ENCODE results near the gene IL17RD.

The IL17RD gene

GRCh38 chr3:57164657-57165573 lies at the start of gene IL17RD:
IL17RD (minus strand) TSS chr3:57165353; CDS start chr3:57165286, 67 bp downstream.
- in situ Hi-C loops (cut with HindIII; ENCODE audit: low pct_ligation_motif_present, low pct_unique_long_range_greater_than_20kb, low sequenced_read_pairs) = no loop called here
- DNase-seq = peak; percentile 74

- no peak for DNase-seq
- in situ Hi-C loops (cut with HindIII; ENCODE audit: low pct_ligation_motif_present, low pct_unique_long_range_greater_than_20kb, low sequenced_read_pairs) = no loop called here
These were observed 41.3 kb upstream of the IL17RD start for GRCh38 chr3:57206423-57206822.

GRCh38 chr3:57199895-57200297 lies 34.7 kb upstream of the IL17RD start, which contains the start of gene HESX1:
HESX1 (minus strand) TSS chr3:57199978; CDS start chr3:57199918, 60 bp downstream.
- in situ Hi-C loops (cut with HindIII; ENCODE audit: low pct_ligation_motif_present, low pct_unique_long_range_greater_than_20kb, low sequenced_read_pairs) = no loop called here
- DNase-seq = no peak

- in situ Hi-C loops (cut with HindIII; ENCODE audit: low pct_ligation_motif_present, low pct_unique_long_range_greater_than_20kb, low sequenced_read_pairs) = no loop called here
- DNase-seq = no peak
These were observed 29.5 kb upstream of the IL17RD start for GRCh38 chr3:57194641-57195040.

- in situ Hi-C loops (cut with HindIII; ENCODE audit: low pct_ligation_motif_present, low pct_unique_long_range_greater_than_20kb, low sequenced_read_pairs) = no loop called here
- DNase-seq = no peak
These were observed 26.9 kb upstream of the IL17RD start for GRCh38 chr3:57192028-57192427.

GRCh38 chr3:57184526-57184925 lies 19.4 kb upstream of the IL17RD start:
- in situ Hi-C loops (cut with HindIII; ENCODE audit: low pct_ligation_motif_present, low pct_unique_long_range_greater_than_20kb, low sequenced_read_pairs) = no loop called here

GRCh38 chr3:57179580-57180410 lies 14.6 kb upstream of the IL17RD start:
- DNase-seq = peak; percentile 27
- in situ Hi-C loops (cut with HindIII; ENCODE audit: low pct_ligation_motif_present, low pct_unique_long_range_greater_than_20kb, low sequenced_read_pairs) = no loop called here

More at GRCh38 chr3:57184526-57184925, 19.4 kb upstream of the IL17RD start:
- DNase-seq = no peak

GRCh38 chr3:57176045-57176444 lies 10.9 kb upstream of the IL17RD start:
- in situ Hi-C loops (cut with HindIII; ENCODE audit: low pct_ligation_motif_present, low pct_unique_long_range_greater_than_20kb, low sequenced_read_pairs) = no loop called here
- DNase-seq = no peak

- no peak for DNase-seq
- in situ Hi-C loops (cut with HindIII; ENCODE audit: low pct_ligation_motif_present, low pct_unique_long_range_greater_than_20kb, low sequenced_read_pairs) = no loop called here
These were observed 8.5 kb upstream of the IL17RD start for GRCh38 chr3:57173687-57174086.

GRCh38 chr3:57170946-57171345 lies 5.8 kb upstream of the IL17RD start:
- in situ Hi-C loops (cut with HindIII; ENCODE audit: low pct_ligation_motif_present, low pct_unique_long_range_greater_than_20kb, low sequenced_read_pairs) = no loop called here
- DNase-seq = no peak

- in situ Hi-C loops (cut with HindIII; ENCODE audit: low pct_ligation_motif_present, low pct_unique_long_range_greater_than_20kb, low sequenced_read_pairs) = no loop called here
- DNase-seq = peak; percentile 64
These were observed 4.9 kb upstream of the IL17RD start for GRCh38 chr3:57169872-57170623.

GRCh38 chr3:57169108-57169507 lies 4.0 kb upstream of the IL17RD start:
- no peak for DNase-seq
- in situ Hi-C loops (cut with HindIII; ENCODE audit: low pct_ligation_motif_present, low pct_unique_long_range_greater_than_20kb, low sequenced_read_pairs) = no loop called here

- in situ Hi-C loops (cut with HindIII; ENCODE audit: low pct_ligation_motif_present, low pct_unique_long_range_greater_than_20kb, low sequenced_read_pairs) = no loop called here
- DNase-seq = no peak
These were observed 3.0 kb upstream of the IL17RD start for GRCh38 chr3:57168151-57168550.

- in situ Hi-C loops (cut with HindIII; ENCODE audit: low pct_ligation_motif_present, low pct_unique_long_range_greater_than_20kb, low sequenced_read_pairs) = no loop called here
These were observed 1.5 kb upstream of the IL17RD start for GRCh38 chr3:57166660-57167059.

GRCh38 chr3:57165641-57166040 lies 488 bp upstream of the IL17RD start:
- no peak for DNase-seq
- in situ Hi-C loops (cut with HindIII; ENCODE audit: low pct_ligation_motif_present, low pct_unique_long_range_greater_than_20kb, low sequenced_read_pairs) = no loop called here

More at GRCh38 chr3:57166660-57167059, 1.5 kb upstream of the IL17RD start:
- DNase-seq = no peak

- in situ Hi-C loops (cut with HindIII; ENCODE audit: low pct_ligation_motif_present, low pct_unique_long_range_greater_than_20kb, low sequenced_read_pairs) = no loop called here
- peak; percentile 9 for DNase-seq
These were observed 916 bp downstream of the IL17RD start for GRCh38 chr3:57164217-57164656.

- in situ Hi-C loops (cut with HindIII; ENCODE audit: low pct_ligation_motif_present, low pct_unique_long_range_greater_than_20kb, low sequenced_read_pairs) = no loop called here
- DNase-seq = no peak
These were observed 1.4 kb downstream of the IL17RD start for GRCh38 chr3:57163751-57164150.

GRCh38 chr3:57161915-57162314 lies 3.2 kb downstream of the IL17RD start:
- DNase-seq = no peak
- in situ Hi-C loops (cut with HindIII; ENCODE audit: low pct_ligation_motif_present, low pct_unique_long_range_greater_than_20kb, low sequenced_read_pairs) = no loop called here

All from ACHN (cell line).